ENCODE measurements around the gene CACNB4.

GRCh38 chr2:152063325-152063924 lies 35.4 kb downstream of the CACNB4 start:
- TF ChIP-seq GATA2 (IDR thresholded peaks at IDR 0.05; ENCODE audit: low read depth, low read length) = no peak
- TF ChIP-seq GATA3 (IDR thresholded peaks at IDR 0.05; ENCODE audit: low read depth, low read length) = no peak
